ENCODE results near the gene EVPLL. TPM values are rescaled to one million over a fixed set of nuclear protein-coding genes. Genes with fewer than 3 reads are reported as not detected.
"Not testable (repeated sequence)": the region's sequence is repeated elsewhere in the genome, so short reads cannot be mapped to it uniquely, and the experiment has no call there.

Gene EVPLL
- total RNA-seq (2014; rRNA removed; shearing (Covaris generic)) = not detected in 2 replicates
- polyA plus RNA-seq (2014; cell fraction: nucleus; rRNA removed) = not detected in 2 replicates

DNA sequence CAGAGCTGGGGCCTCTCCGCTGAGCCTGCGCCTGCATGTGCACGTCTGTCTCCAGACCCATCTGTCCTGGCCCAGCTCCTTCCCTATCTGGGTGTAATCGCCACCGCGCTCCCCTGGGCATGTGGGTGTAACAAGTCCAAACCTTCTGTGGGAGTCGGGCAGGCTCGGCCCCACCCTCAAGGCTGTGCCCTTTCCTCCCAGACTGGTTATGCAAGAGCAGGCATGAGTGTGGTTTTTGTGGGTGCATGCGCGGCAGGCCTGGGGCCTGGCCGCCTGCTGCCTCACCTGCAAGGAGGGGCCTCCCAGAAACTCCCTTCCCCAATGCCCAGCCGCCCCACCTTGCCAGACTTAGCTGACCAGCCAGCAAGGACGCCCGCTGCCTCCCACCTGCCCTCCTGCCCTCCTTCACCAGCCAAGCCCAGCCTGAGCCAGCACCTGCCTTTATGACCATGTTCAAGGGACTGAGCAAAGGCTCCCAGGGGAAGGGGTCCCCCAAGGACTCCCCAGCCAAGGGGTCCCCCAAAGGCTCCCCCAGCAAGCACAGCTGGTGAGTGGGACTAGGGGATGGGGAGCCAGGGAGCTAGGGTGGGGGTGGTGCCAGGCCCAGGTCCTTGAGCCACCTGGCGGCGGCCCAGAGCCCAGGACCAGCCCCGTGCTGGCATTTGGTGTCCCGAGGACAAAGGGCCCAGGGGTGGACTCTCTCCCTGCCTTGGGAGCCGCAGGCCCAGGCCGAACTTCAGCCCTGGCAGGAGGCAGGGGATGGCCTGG lies at the start of gene EVPLL:
EVPLL (plus strand) TSS at position 342 of the 768 bp plus-strand sequence. CDS start 3,160 bp downstream, outside the sequence.
- no peak for DNase-seq (ENCODE audit: extremely low read depth, low read depth)

DNA sequence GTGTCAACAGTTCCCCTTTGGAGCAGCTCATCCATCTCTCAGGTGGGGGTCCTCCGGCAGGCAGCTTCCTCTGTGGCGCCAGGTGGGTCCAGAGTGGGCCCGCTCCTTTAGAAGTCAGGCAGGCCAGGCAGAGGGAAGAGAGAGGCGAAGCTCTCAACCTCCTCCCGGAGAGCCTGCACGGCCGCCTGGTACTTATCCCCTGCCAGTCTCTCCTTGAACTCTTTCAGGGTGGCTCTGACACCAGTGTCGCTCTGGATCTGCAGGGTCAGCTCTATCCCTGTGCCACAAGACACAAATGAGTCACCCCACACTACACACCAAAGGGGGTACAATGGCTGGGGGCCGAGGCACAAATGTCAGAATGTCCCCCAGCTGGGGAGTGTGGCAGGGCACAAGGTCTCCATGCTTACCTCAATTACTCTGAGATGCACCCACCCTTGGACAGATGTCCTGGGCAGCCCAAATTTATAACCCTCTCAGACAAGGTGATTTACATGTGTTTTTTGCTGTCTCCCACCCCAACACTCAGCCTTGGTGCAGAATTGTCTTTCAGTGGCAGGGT lies 48.9 kb upstream of the EVPLL start:
- no peak for DNase-seq (ENCODE audit: extremely low read depth, low read depth)

DNA sequence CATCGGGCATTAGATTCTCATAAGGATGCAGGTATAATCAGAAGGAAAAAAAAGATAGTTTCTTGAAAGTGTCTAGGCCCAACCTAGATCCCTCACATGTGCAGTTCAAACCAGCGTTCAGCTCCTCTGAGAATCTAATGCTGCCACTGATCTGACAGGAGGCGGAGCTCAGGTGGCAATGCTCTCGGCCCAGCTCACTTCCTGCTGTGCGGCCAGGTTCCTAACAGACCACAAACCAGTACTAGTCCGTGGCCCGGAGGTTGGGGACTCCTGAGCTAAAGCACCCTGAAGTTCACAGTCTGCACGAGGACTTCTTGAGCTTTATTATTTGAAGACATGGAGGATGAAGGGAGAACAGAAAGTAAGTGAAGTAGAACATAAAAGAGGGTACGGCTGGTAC lies 45.7 kb upstream of the EVPLL start:
- DNase-seq (ENCODE audit: extremely low read depth, low read depth) = no peak

DNA sequence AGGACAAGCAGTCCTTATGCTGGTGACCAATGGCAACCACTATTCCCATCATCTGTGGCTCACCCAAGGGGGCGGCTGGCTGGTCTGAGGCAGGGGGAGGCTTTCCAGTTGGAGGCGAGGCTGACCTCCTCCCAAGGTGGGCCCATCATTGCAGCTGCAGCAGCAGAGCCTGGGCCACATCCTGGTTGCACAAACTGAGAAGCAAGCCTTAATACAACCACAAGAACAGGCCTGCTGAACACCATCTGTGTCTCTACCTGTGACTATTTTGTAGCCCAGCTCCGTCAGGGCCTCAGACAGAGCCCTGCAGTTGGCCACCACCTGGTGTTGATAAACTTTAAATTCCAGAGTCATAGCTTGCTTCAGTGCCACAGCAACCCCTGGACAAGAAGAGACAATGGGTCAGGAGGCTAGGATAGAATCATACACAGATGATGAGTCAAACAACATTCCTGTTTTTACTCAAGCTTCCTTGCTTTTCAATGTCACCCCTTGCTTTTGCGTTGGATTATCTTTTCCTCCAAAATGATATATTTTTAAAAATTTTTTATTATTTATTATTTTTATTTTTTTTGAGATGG lies 44.6 kb upstream of the EVPLL start:
- no peak for DNase-seq (ENCODE audit: extremely low read depth, low read depth)

DNA sequence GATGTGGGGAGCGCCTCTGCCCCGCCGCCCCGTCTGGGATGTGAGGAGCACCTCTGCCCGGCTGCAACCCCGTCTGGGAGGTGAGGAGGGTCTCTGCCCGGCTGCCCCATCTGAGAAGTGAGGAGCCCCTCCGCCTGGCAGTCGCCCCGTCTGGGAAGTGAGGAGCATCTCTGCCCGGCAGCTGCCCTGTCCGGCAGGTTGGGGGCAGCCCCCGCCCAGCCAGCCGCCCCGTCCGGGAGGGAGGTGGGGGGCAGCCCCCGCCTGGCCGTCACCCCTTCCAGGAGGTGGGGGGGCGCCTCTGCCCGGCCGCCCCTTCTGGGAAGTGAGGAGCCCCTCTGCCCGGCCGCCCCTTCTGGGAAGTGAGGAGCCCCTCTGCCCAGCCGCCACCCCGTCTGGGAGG lies 39.4 kb upstream of the EVPLL start:
- DNase-seq (ENCODE audit: extremely low read depth, low read depth) = not testable (repeated sequence)

DNA sequence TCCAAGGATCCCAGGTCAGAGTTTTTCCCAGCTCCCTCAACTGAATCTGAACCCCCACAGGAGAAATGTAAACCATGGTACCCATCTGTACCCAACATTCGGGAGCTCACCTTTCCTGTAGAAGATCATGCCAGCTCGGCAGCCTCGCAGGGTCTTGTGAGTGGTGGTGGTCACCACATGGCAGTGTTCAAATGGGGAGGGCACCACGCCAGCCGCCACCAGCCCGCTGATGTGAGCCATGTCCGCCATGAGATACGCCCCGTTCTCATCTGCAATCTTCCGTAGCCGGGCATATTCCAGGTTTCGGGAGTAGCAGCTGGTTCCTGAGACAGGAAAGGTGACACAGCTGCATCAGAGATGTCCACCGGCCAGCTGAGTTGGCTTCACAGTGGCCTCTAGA lies 37.6 kb upstream of the EVPLL start:
- DNase-seq (ENCODE audit: extremely low read depth, low read depth) = no peak

DNA sequence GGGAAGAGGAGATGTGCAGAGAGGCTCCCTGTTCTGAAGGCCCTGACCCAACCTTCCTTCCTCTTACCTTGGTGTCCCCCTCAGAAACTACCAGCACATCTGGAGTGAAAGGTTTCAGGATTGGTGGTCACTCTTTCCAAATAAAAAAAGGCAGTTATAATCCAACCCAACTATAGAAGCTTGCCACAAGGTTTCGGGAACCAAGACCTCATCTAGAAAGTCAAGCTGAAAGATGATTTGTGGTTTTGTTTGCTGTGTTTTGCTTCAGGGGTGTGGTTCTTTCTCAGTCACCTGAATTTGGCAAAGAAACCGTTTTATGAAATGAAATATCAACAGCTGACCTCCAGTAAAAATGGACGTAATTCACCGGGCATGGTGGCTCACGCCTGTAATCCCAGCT lies 33.6 kb upstream of the EVPLL start:
- DNase-seq (ENCODE audit: extremely low read depth, low read depth) = no peak

DNA sequence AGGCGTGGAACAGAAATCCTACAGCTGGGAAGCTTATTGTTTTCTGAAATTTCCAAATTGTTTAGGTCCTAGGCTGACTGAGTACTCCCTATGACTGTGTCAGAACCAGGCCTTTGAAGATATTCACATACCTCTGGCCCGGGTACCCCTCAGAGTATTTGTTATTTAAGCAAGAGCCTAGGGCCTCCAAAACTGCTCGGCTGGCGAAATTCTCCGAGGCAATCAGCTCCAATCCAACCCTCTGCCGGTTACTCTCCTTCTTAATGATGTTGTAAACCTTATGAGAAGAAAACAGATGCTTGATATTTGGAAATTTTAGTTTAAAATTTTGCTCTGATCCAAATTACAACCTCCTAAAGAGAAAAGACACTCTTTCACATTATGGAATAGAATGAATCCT lies 24.0 kb upstream of the EVPLL start:
- no peak for DNase-seq (ENCODE audit: extremely low read depth, low read depth)

DNA sequence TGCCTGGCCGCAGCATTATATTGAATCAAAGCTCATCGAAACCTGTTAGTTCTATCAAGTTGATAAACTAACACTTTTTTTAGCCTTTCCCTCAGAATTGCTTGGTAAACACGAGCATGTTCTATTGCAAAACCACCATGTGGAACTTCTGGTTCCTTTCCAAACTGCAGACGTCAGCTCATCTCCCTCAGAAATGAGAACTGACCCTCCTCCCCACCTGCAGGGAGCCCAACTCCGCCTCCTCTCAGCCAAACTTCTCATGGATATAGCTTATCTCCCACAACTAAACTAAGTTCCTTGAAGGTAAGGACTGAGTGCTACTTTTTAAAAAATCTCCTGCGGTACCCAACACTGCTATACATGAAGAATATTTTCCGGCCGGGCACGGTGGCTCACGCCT lies 21.0 kb upstream of the EVPLL start:
- DNase-seq (ENCODE audit: extremely low read depth, low read depth) = no peak

DNA sequence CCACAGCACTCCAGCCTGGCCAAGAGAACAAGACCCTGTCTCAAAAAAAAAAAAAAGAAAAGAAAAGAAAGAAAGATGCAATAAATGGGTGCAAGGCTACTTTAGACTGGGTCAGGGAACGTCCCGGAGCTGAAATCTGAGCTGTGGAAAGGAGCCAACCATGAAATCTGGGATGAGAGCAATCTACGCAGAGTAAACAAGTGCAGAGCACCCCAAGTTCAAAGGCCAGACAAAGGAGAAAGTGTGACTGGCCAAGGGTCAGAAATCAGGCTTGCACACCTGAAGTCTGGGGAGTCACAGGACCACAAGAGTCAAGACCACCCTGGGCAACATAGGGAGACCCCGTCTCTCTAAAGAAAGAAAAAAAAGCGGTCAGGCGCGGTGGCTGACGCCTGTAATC lies 17.1 kb upstream of the EVPLL start:
- no peak for DNase-seq (ENCODE audit: extremely low read depth, low read depth)

DNA sequence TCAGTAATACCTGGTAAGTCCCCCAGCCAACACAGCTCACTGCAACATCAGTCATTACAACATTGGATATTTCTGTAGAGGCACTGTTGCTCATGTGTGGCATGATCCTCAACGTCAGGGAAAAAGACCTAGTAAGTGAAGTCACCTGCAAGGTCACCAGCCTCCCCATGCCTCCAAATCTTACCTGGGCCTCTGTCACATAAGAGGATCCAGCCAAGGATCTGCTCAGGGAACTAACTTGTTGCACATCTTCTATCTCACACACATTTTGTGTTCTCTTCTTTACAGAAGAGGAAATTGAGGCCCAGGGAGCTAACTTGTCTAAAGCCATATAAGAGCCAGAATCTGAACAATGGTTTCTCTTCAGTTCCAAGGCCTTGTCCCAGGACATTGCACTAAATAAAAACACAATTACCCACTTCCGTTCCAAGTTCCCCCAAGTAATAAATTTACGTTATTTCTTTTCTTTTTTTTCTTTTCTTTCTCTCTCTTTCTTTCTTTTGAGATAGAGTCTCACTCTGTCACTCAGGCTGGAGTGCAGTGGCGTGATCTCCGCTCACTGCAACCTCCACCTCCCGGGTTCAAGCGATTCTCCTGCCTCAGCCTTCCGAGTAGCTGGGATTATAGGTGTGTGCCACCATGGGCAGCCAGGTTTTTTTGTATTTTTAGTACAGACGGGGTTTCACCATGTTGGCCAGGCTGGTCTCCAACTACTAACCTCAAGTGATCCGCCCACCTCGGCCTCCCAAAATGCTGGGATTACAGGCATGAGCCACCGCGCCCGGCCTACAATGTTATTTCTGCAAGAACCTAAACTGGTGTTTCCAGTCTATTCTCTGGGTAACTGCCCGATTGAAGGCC lies 15.5 kb upstream of the EVPLL start:
- no peak for DNase-seq (ENCODE audit: extremely low read depth, low read depth)

DNA sequence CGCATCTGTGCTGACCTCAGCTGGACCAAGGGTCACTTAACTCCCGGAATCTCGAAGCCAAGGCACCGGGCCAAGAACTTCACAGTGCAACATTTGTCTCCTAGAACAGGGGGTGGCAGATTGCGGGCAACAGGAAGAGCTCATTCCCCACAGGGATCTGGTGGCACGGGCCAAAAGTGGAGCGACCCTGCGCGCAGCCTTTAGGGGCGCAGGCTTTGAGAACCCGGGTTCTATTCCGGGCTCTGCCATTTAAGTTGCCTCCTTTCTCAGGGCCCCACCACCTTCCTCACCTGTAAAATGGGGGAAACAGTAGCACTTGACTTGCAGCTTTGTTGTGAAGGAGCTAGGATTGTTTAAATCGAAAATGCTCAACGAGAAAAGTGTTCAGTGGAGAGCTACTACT lies 14.9 kb upstream of the EVPLL start:
- DNase-seq (ENCODE audit: extremely low read depth, low read depth) = no peak

DNA sequence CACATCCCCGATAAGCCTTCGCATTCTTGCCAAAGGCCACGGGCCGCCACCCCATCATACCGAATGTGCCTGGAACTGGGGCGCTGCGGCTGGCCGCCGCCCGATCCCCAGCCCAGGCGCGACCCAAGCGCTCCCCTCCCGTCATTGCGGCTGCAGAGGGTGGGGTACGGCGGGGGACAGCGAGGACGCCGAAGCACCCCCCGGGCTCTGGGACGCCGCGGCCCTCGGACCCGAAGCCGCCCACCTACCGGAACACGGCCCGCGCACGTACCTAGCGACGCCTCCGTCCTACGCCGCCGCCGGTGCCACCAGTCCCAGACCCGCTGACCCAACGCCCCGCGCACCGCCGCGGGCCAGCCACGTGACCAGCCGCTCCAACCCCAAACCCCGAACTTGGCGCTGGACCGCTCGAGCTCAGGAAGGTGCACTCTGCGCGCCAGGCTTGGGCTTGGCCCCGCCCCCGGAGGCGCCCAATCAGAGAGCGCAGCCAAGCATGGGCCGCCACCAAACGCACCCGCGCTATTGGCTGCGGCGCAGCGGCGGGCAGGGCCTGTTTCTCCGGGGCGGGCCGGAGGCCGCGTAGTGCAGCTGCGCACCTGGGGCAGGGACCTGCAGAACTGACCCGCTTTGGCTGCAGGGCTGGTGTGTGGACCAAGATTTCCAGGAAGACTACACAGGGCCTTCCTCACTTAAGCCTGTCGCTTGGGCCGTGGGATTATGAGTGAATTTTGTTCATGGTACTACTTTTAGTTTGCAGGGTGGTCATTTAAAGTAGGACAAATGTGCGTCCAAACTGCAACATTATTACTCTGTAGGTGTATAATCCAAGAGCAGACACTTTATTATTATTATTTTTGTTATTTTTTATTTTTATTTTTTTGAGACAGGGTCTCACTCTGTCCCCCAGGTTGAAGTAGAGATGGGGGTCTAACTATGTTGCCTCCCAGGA lies 14.2 kb upstream of the EVPLL start, which contains the start of gene SHMT1:
SHMT1 (minus strand) TSS at position 450 of the 949 bp plus-strand sequence. CDS start 7,569 bp downstream, outside the sequence.
- DNase-seq (ENCODE audit: extremely low read depth, low read depth) = peak; percentile 89

DNA sequence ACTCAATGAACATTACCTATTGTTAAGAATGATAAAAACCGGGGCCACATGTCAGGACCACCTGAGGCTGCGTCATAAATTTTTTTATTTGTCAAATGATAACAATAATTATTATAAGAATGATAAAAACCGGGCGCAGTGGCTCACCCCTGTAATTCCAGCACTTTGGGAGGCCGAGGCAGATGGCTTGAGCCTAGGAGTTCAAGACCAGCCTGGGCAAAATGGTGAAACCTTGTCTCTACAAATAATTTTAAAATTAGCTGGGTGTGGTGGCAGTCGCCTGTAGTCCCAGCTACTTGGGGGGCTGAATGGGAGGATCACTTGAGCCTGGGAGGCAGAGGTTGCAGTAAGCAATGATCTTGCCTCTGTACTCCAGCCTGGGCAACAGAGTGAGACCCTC lies 13.4 kb upstream of the EVPLL start:
- no peak for DNase-seq (ENCODE audit: extremely low read depth, low read depth)

DNA sequence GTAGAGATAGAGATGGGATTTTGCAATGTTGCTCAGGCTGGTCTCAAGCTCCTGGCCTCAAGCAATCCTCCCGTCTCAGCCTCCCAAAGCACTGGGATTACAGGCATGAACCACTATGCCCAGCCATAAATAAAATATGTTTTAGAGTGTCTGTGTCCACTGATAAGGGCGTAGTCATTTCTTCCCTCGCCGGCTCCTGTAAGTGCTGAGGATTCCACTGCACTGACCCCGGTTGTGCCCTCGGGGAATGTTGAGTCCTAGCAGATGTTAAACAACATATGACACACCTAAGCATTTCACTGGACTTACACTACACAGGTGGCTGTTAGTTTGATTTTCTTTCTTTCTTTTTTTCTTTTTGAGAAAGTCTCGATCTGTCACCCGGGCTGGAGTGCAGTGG lies 8.6 kb upstream of the EVPLL start:
- no peak for DNase-seq (ENCODE audit: extremely low read depth, low read depth)

DNA sequence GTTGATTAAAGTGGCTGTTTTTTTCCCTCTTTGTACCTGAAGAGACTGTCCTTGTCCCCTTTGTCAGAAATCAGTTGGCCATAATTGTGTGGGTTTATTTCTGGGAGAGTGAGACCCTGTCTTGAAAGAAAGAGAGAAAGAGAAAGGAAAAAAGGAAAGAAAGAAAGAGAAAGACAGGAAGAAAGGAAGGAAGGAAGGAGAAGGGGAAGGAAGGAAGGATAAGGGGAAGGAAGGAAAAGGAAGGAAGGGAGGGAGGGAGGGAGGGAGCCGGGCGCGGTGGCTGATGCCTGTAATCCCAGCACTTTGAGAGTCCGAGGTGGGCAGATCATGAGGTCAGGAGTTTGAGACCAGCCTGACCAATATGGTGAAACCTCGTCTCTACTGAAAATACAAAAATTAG lies 6.8 kb upstream of the EVPLL start:
- no peak for DNase-seq (ENCODE audit: extremely low read depth, low read depth)

DNA sequence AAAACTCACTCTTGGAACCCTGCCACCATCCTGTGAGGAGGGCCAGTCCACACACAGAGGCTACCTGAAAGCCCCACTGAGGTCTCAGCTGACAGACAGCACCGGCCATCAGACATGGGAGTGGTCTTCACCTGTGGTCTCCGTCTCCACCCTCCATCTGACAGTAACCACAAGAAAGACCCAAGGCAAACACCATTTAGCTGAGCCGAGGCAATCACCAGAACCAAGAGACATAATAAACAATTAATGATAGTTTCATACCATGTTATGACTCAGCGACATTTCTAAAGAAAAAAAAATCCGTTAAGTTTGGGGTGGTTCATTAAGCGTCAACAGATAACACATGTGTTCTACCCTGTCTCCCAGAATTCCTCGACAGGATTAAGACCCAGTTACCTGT lies 6.1 kb upstream of the EVPLL start:
- no peak for DNase-seq (ENCODE audit: extremely low read depth, low read depth)

DNA sequence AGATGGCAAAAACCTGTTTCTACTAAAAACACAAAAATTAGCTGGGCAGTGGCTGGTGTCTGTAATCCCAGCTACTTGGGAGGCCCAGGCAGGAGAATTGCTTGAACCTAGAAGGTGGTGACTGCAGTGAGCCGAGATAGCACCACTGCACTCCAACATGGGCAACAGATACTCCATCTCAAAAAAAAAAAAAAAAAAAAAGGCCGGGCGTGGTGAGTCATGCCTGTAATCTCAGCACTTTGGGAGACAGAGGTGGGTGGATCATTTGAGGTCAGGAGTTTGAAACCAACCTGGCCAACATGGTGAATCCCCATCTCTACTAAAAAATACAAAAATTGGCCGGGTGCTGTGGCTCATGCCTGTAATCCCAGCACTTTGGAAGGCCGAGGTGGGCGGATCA lies 4.4 kb upstream of the EVPLL start:
- DNase-seq (ENCODE audit: extremely low read depth, low read depth) = not testable (repeated sequence)

DNA sequence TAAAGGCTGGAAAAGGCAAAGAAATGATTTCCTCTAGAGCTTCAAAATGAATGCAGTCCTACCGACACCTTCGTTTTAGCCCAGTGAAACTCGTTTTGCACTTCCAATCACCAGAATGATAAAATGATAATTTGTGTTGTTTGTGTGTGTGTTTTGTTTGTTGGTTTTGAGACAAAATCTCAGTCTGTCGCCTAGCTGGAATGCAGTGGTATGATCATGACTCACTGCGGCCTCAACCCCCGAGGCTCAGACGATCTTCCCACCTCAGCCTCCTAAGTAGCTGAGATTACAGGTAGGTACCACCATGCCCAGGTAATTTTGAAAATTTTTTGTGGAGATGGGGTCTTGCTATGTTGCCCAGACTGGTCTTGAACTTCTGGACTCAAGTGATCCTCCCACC lies 3.4 kb upstream of the EVPLL start:
- DNase-seq (ENCODE audit: extremely low read depth, low read depth) = no peak

DNA sequence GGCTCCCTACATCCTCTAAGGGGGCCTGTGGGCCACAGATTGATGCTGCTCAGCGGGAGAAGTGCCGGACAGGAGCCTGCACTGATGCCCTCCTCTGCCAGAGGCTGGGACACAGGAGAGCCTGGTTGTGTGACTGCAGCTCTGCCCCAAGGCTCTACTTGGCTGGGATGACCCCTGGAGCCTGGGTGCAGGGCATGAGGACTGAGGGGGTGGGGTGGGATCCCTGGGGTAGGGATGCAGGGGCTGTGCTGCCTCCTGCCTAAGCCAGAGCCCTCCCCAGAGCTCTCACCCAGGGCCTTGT lies 577 bp downstream of the EVPLL start:
- no peak for DNase-seq (ENCODE audit: extremely low read depth, low read depth)
